WERI-Rb-1 (cell line): Measurements from ENCODE around the gene FRG2.
A peak's percentile ranks its signal among the peaks of the same experiment; 100 is the strongest.
"Not testable (repeated sequence)": the region's sequence is repeated elsewhere in the genome, so short reads cannot be mapped to it uniquely, and the experiment has no call there.

Experiments
- DNase-seq: peaks from one replicate; pipeline ENCODE4 v3.0.0-alpha.2; 2020
- H3K27ac ChIP-seq: fragments of 250-450 bp; sonication (Bioruptor Pico); 2 replicates; pipeline ENCODE4 v1.5.1; 2020; ENCODE audit warnings: mild to moderate bottlenecking, moderate library complexity
- H3K27me3 ChIP-seq: fragments of 250-450 bp; sonication (Bioruptor Pico); 2 replicates; pipeline ENCODE4 v1.5.1; 2021; ENCODE audit warnings: mild to moderate bottlenecking, low read depth, moderate library complexity; ENCODE audit not compliant: insufficient read depth, severe bottlenecking
- H3K36me3 ChIP-seq: fragments of 250-450 bp; sonication (Bioruptor Pico); 2 replicates; pipeline ENCODE4 v1.5.1; 2020; ENCODE audit warnings: mild to moderate bottlenecking, moderate library complexity
- H3K4me3 ChIP-seq: 2 replicates; pipeline ENCODE4 v1.5.1; 2011; ENCODE audit warnings: low read depth, mild to moderate bottlenecking, control low read depth, low read length
- H3K9me3 ChIP-seq: fragments of 250-450 bp; sonication (Bioruptor Pico); 2 replicates; pipeline ENCODE4 v1.5.1; 2021; ENCODE audit warnings: mild to moderate bottlenecking, moderate library complexity; ENCODE audit not compliant: severe bottlenecking
- TF ChIP-seq, protein P1 (sequence below): IDR thresholded peaks from 2 replicates; pipeline ENCODE4 v1.5.1; 2011; ENCODE audit warnings: low read depth, mild to moderate bottlenecking, control low read depth, inconsistent platforms, low read length

The FRG2 gene

DNA sequence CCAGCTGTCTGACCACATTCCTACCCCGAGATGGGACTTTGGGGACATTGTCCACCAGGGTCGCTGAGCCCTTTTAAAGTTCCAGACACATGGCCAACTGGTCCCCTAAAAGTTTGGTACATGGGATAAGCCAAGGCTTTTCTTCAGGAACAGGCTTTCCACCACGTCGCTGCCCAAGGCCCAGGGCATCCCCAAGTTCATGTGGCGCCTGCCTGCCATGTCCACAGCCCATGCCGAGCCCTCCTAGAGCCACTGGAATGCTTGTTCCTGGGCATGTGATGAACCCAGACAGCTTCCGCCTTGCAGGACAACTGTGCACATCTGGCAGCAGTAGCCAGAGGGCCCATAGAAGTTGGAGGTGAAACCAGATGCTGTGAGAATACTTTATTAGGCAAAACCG is 45.1 kb downstream of the FRG2 start:
- Histone ChIP-seq H3K4me3 (no peak overlapping the region), H3K27ac (no peak overlapping the region), H3K9me3 (no peaks in the 10 kb centered on the region), H3K36me3 (no peaks in the 10 kb centered on the region), H3K27me3 (peaks cover 20% of the 10 kb centered on the region)
- TF ChIP-seq, protein P1, sequence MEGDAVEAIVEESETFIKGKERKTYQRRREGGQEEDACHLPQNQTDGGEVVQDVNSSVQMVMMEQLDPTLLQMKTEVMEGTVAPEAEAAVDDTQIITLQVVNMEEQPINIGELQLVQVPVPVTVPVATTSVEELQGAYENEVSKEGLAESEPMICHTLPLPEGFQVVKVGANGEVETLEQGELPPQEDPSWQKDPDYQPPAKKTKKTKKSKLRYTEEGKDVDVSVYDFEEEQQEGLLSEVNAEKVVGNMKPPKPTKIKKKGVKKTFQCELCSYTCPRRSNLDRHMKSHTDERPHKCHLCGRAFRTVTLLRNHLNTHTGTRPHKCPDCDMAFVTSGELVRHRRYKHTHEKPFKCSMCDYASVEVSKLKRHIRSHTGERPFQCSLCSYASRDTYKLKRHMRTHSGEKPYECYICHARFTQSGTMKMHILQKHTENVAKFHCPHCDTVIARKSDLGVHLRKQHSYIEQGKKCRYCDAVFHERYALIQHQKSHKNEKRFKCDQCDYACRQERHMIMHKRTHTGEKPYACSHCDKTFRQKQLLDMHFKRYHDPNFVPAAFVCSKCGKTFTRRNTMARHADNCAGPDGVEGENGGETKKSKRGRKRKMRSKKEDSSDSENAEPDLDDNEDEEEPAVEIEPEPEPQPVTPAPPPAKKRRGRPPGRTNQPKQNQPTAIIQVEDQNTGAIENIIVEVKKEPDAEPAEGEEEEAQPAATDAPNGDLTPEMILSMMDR = no peak
- no peak for DNase-seq

DNA sequence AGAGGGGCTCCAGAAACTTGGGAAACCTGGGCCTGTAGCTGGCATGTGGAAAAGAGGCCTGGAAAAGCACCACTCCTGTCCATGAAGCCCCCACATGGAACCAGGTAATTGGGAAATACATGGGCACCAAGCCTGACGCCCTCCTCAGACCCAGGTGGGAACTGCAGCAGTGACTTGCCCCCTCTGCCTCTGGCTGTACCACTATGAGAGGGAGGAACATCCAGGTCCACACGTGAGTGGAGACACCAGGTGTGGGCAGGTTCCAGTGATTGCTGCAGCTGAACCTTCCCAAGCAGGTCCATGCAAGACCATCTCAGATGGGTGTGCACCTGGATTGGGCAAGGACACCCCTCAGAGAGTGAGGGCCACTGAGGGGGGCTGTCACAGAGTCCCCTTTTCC is 46.8 kb downstream of the FRG2 start:
- peaks cover 30% of the 10 kb centered on the region for H3K27me3 ChIP-seq
- not testable (repeated sequence) for DNase-seq, H3K36me3 ChIP-seq, H3K27ac ChIP-seq, H3K4me3 ChIP-seq, H3K9me3 ChIP-seq
- TF ChIP-seq, protein P1 = peak; percentile 39; the same call in 1 of the 2 replicates

DNA sequence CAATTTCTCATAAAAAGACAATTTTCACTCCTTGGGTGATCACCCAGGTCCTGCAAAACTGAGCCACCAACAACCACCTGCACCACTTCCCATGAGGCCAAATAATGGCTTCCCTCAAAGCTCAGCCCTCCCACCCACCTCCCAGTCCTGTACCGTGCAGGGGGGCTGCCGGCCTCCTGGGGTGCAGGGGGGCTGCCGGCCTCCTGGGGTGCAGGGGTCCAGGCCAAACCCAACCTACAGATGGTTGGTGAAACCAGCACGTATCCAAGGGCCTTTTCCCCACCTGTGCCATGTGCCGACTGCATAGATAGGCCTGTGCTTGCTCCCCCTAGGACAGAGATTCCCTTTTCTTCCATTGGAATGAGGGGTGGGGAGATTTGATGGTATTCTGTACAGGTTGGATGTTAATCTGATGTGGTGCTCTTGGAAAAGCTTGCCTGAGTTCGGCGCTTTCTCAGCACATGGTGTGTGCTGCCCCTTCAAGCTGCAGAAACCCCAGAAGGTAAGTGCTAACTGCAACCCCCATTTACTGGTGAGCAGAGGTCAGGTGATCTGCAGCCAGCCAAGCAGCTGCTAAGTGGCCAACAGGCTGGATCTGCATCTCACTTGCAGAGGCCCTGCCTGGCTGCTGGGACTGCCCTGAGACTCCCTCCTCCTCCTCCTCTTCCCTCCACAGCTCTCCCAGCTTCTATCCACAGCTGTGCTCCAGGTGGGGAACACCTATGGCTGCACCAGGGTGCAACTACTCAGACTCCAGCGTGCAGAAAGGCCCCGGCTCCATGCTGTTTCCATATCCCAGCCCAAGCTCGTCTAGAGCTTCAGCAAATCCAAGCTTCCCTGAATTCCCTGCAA is 47.6 kb downstream of the FRG2 start:
- no peak overlapping the region for H3K27ac ChIP-seq
- peaks cover 34% of the 10 kb centered on the region for H3K27me3 ChIP-seq
- no peaks in the 10 kb centered on the region for H3K36me3 ChIP-seq
- DNase-seq = no peak
- H3K4me3 ChIP-seq = no peak overlapping the region
- no peaks in the 10 kb centered on the region for H3K9me3 ChIP-seq
- TF ChIP-seq, protein P1 = no peak
